Psoas muscle (tissue), 8 donors: ENCODE data around the gene CNKSR1. TPM values are rescaled to one million over a fixed set of nuclear protein-coding genes. Genes with fewer than 3 reads are reported as not detected.

Experiments
- ATAC-seq, 4 donors: fragments of 200-7000 bp; cut with Tn5 transposase; one replicate each; pipeline ENCODE4 v1.9.1; 2020; ENCODE audit warnings: moderate library complexity in 3 of 4, mild to moderate bottlenecking in 2 of 4
- DNase-seq, 2 donors: peaks; one replicate each; pipeline ENCODE4 v3.0.0-alpha.2; 2020
- H3K27ac ChIP-seq: fragments of 200-600 bp; one replicate; pipeline ENCODE4 v1.8.0; 2022
- H3K27me3 ChIP-seq, 3 donors: fragments of 200-600 bp in 1 of 3; one replicate each; pipeline versions ENCODE4 v1.6.1 to v1.8.0; 2013 to 2022; ENCODE audit warnings: low read length in 2 of 3, mild to moderate bottlenecking in 2 of 3, moderate library complexity in 1 of 3; ENCODE audit not compliant: insufficient read depth in 3 of 3
- H3K36me3 ChIP-seq, 2 donors: fragments of 200-600 bp in 1 of 2; one replicate each; pipeline versions ENCODE4 v1.6.1 to v1.8.0; 2013 to 2022; ENCODE audit warnings: low read depth in 1 of 2, mild to moderate bottlenecking in 1 of 2, moderate library complexity in 1 of 2; ENCODE audit not compliant: insufficient read depth in 1 of 2
- H3K4me1 ChIP-seq: fragments of 200-600 bp; one replicate; pipeline ENCODE4 v1.8.0; 2022
- H3K4me3 ChIP-seq: fragments of 200-600 bp; one replicate; pipeline ENCODE4 v1.8.0; 2022; ENCODE audit warnings: mild to moderate bottlenecking
- H3K9me3 ChIP-seq: fragments of 200-600 bp; one replicate; pipeline ENCODE4 v1.8.0; 2022
- WGBS, 3 donors: extraction: QIAGEN DNeasy Blood & Tissue Kit; methylation state at CpG; one replicate each; pipeline versions ENCODE4 v1.1.6 to v1.1.7; 2013; 5-methylcytosine and 5-hydroxymethylcytosine counted together
- intact Hi-C, 2 donors: fragments of 100-400 bp; cut with DNase I; formaldehyde crosslinking; loops; one replicate each; pipeline versions ENCODE4 v1.11.0 to v1.14.2; 2022
- polyA plus RNA-seq, 3 donors: library from polyadenylated mRNA; stranded (reverse); fragments of 200-250 nt; gene quantifications; one replicate each; pipeline ENCODE4 v1.2.3, GENCODE V29; 2013
- total RNA-seq, 4 donors: library from RNA; stranded (reverse); fragmentation: NEBNext Ultra II Directional in 2 of 4; extraction: Animal tissue kit (Norgen Biotek cat#: 25700) in 2 of 4; gene quantifications; one replicate each; pipeline versions ENCODE4 v1.2.1 to v1.2.4, GENCODE V29; 2021 to 2023
- TF ChIP-seq, protein P1 (sequence below): fragments of 200-600 bp; IDR thresholded peaks from one replicate; pipeline ENCODE4 v1.8.0; 2022; ENCODE audit warnings: antibody characterized with exemption
- donor health status: healthy with polysubstance abuse.
- donor health status: DM: no; HTN: no; CAD: no; lungs with moderate emphysema.
- donor health status: Bipolar disorder and iron deficiency.
- donor health status: healthy.
- donor health status: DM: yes; HTN: yes; CAD: no.
- donor health status: DM: no; HTN: no; CAD: no.
- donor health status: DM: no; HTN: no; CAD: no.
- donor health status: DM: yes; HTN: yes; CAD: no.

Gene CNKSR1
- total and polyA plus RNA-seq, 7 donors, result 11.0 to 90.4 (median 54.8) TPM

DNA sequence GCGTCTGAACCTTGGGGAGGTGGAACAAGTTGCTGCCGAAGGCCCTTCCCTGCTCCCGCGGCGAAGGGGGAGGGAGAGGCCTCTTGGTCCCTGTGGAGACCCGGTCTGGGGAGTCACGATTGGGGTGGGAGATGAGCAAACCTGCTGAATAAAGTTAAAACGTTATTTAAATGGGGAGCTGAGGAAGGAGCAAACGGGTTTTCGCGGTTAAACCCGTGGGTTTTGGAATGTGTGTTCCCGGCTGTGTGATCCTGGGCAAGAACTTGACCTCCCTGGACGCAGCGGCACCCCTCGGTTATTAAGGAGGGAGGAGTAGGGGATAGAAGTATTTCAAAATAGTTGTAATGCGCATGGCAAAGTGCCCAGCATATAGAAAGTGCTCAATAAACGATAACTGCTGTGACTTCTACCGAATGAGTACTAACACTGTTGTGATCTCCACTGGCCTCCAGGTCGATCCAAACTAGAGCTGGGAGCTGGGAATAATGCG, 15.0 kb upstream of the CNKSR1 start:
- intact Hi-C loops, result loop anchor here (5.0 to 10.0 kb wide), 4 partner anchors 55 to 267 kb away; no protein-coding TSS in a partner anchor
- WGBS, 3 donors, result 40 to 49% (median 48%) methylated on average over 20 to 21 of the region's 21 CpGs
- peaks cover 13% of the 10 kb centered on the region for H3K4me1 ChIP-seq
- TF ChIP-seq, protein P1, sequence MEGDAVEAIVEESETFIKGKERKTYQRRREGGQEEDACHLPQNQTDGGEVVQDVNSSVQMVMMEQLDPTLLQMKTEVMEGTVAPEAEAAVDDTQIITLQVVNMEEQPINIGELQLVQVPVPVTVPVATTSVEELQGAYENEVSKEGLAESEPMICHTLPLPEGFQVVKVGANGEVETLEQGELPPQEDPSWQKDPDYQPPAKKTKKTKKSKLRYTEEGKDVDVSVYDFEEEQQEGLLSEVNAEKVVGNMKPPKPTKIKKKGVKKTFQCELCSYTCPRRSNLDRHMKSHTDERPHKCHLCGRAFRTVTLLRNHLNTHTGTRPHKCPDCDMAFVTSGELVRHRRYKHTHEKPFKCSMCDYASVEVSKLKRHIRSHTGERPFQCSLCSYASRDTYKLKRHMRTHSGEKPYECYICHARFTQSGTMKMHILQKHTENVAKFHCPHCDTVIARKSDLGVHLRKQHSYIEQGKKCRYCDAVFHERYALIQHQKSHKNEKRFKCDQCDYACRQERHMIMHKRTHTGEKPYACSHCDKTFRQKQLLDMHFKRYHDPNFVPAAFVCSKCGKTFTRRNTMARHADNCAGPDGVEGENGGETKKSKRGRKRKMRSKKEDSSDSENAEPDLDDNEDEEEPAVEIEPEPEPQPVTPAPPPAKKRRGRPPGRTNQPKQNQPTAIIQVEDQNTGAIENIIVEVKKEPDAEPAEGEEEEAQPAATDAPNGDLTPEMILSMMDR, result no peak
- peak overlapping the region; percentile 83 for H3K27ac ChIP-seq
- no peaks in the 10 kb centered on the region for H3K9me3 ChIP-seq
- H3K36me3 ChIP-seq, result no peaks in the 10 kb centered on the region
- peak overlapping the region; percentile 81 for H3K4me3 ChIP-seq
- ATAC-seq (no peak), DNase-seq (no peak)
- H3K27me3 ChIP-seq, result no peaks in the 10 kb centered on the region

DNA sequence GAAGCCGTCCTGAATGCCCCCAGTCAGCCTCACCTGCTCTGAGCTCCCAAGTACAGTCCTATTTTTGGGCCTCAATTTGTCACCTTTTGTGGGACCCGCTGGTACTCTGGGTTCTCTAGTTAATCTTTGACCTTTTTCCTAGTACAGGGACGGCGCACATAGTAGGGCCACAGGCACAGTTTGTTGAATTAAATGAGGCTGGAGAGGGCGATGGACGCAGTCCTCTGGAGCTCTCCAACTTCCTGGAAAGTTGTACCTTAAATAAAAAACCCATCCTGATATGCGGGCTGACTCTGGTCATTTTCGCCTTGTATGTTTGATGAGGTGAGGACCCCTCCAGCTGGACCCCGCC, 13.6 kb upstream of the CNKSR1 start:
- H3K4me3 ChIP-seq, result peak overlapping the region; percentile 66
- H3K4me1 ChIP-seq, result peaks cover 13% of the 10 kb centered on the region
- intact Hi-C loops, result loop anchor here (5.0 to 10.0 kb wide), 4 partner anchors 56 to 269 kb away; no protein-coding TSS in a partner anchor
- WGBS, 3 donors, result 73 to 75% (median 74%) methylated on average over 9 of the region's 9 CpGs
- DNase-seq, result no peak
- no peaks in the 10 kb centered on the region for H3K36me3 ChIP-seq
- TF ChIP-seq, protein P1, result no peak
- H3K27ac ChIP-seq, result peak overlapping the region; percentile 71
- H3K27me3 ChIP-seq, result no peaks in the 10 kb centered on the region
- ATAC-seq, result no peak
- H3K9me3 ChIP-seq, result no peaks in the 10 kb centered on the region

DNA sequence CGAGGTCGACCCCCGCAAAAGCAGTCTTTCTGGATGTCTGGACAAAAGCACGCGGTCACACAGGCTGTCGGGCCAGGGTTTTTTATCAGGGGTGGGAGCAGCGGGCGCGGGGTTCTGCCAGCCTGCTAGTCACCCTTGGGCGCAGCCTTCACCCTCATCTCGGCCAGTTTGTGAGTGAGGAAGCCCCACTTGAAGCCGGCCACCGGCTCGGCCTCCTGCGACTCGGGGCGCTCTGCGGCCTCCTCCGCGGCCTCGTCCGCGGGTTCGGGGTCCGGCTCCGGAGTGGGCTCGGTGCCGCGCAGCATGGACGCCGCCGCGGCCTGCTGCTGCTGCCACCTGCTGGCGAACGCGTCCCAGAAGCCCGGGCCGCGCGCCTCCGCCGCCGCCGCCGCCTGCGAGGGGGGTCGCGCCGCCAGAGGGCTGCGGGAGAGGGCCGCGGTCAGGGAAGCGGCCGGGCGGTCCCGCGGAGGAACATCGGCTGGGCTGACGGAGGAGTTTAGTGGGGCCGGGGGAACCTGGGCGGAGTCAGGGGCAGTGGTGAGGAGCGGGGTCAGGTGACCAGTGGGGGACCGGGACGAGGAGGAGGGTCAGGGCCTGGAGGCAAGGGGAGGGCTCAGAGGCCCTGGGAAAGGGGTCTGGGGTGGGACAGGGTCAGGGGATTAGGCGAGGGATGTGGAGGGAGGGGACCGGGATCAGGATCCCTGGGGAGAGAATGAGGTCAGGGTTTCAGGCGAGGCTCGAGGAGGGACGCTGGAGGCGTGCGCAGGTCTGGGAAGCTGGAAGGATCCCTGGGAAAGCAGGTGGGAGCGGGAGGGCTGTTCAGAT, 13.0 kb upstream of the CNKSR1 start:
- Histone ChIP-seq H3K4me3 (peak overlapping the region; percentile 66), H3K4me1 (peaks cover 13% of the 10 kb centered on the region), H3K36me3 (no peaks in the 10 kb centered on the region), H3K27me3 (no peaks in the 10 kb centered on the region), H3K27ac (peak overlapping the region; percentile 71), H3K9me3 (no peaks in the 10 kb centered on the region)
- DNase-seq (peak; percentile 45 to 75), ATAC-seq (peak; percentile 46 to 64 (median 56))
- intact Hi-C loops, result loop anchor here (5.0 to 10.0 kb wide), 4 partner anchors 57 to 269 kb away; no protein-coding TSS in a partner anchor
- WGBS, 3 donors, result 10 to 11% (median 10%) methylated on average over 57 to 72 of the region's 72 CpGs
- TF ChIP-seq, protein P1, result peak; percentile 79

DNA sequence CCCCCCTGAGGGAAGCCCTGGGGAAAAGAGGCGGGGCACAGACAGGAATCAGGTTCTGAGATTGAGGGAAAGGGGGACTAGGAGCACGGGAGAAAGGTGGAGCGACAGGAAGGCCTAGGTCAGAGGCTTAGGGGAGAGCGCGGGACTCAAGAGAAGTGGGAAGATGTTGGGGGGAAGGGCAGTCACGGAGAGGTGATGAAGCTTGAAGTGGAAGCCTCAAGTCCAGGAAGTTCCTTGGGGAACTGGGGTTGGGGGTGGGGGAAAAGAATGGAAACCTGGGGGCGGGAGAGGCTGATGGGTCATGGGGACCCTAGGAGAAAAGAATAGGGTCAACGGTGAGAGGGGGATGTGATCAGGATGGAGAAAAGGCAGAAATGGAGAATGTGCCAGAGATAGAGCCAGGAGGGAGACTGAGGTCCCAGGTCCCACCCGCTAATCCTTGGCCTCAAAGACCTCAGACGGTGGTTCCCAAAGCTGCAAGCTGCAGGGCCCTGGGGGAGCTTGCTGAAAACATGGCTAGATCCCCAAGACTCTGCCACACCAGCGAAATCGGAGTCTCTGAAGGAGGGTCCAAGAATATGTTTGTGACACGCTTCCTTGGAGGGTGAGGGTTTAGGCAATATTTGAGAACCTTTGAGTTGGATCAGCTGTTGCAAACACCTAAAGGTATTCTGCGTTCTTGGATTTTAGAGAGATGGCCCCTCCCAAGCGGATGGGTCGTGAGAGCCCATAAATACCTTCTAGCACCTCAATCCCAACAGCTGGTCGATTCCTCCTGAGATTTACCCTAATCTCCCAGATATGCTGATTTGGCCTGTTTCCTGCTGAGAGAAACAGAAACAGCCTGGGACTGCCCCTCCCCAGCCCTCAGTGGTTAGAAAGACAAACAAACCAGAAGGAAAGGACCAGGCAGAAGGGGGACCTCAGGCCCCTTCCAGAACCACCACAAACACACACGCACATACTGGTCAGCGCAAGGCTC, 12.1 kb upstream of the CNKSR1 start:
- Histone ChIP-seq H3K4me3 (peak overlapping the region; percentile 66), H3K27ac (peak overlapping the region; percentile 71), H3K4me1 (peaks cover 13% of the 10 kb centered on the region), H3K36me3 (no peaks in the 10 kb centered on the region), H3K9me3 (no peaks in the 10 kb centered on the region), H3K27me3 (no peaks in the 10 kb centered on the region)
- WGBS, 3 donors, result 71 to 77% (median 73%) methylated on average over 19 of the region's 19 CpGs
- TF ChIP-seq, protein P1, result no peak
- no peak for ATAC-seq
- intact Hi-C loops, result loop anchor here (5.0 to 10.0 kb wide), 5 partner anchors 58 to 270 kb away; no protein-coding TSS in a partner anchor
- no peak for DNase-seq
